ENCODE data around the gene TCAP.
"Not testable (repeated sequence)": the region's sequence is repeated elsewhere in the genome, so short reads cannot be mapped to it uniquely, and the experiment has no call there.

TCAP gene

GRCh38 chr17:39706921-39707337 lies 41.8 kb downstream of the TCAP start:
- TF ChIP-seq EZH2phosphoT487 (IDR thresholded peaks at IDR 0.05; ENCODE audit: low read depth) (no peak), CTCF (IDR thresholded peaks at IDR 0.05; ENCODE audit: low read depth, low read length) (no peak)
- Histone ChIP-seq H3K79me2 (ENCODE audit: low read length) (no peaks in the 10 kb centered on the region), H3K36me3 (replicated peaks; ENCODE audit: low read depth, low read length) (no peaks in the 10 kb centered on the region), H3K4me1 (ENCODE audit: low read length) (peaks cover 9% of the 10 kb centered on the region), H3K9me3 (ENCODE audit: insufficient read depth, low read length) (no peaks in the 10 kb centered on the region), H3K9ac (ENCODE audit: low read length) (no peak overlapping the region), H4K20me1 (ENCODE audit: insufficient read depth, low read length) (no peaks in the 10 kb centered on the region), H2AFZ (ENCODE audit: low read depth, low read length) (no peak overlapping the region), H3K27ac (ENCODE audit: low read length) (no peak overlapping the region), H3K4me2 (ENCODE audit: low read length) (no peak overlapping the region), H3K27me3 (ENCODE audit: low read depth, low read length) (no peaks in the 10 kb centered on the region), H3K4me3 (ENCODE audit: low read length) (no peak overlapping the region)

- Histone ChIP-seq H3K4me2 (ENCODE audit: low read length) (no peak overlapping the region), H3K79me2 (ENCODE audit: low read length) (no peaks in the 10 kb centered on the region), H2AFZ (ENCODE audit: low read depth, low read length) (no peak overlapping the region), H3K27me3 (ENCODE audit: low read depth, low read length) (no peaks in the 10 kb centered on the region), H3K36me3 (replicated peaks; ENCODE audit: low read depth, low read length) (no peaks in the 10 kb centered on the region), H3K9ac (ENCODE audit: low read length) (no peak overlapping the region), H3K4me1 (ENCODE audit: low read length) (no peaks in the 10 kb centered on the region), H3K9me3 (ENCODE audit: insufficient read depth, low read length) (no peaks in the 10 kb centered on the region), H3K27ac (ENCODE audit: low read length) (no peak overlapping the region), H3K4me3 (ENCODE audit: low read length) (no peak overlapping the region), H4K20me1 (ENCODE audit: insufficient read depth, low read length) (no peaks in the 10 kb centered on the region)
- TF ChIP-seq CTCF (IDR thresholded peaks at IDR 0.05; ENCODE audit: low read depth, low read length) (no peak), EZH2phosphoT487 (IDR thresholded peaks at IDR 0.05; ENCODE audit: low read depth) (no peak)
These were observed 44.3 kb downstream of the TCAP start for GRCh38 chr17:39709319-39709997.

GRCh38 chr17:39709998-39710964 lies 45.1 kb downstream of the TCAP start:
- no peak for TF ChIP-seq EZH2phosphoT487 (IDR thresholded peaks at IDR 0.05; ENCODE audit: low read depth)
- no peak for TF ChIP-seq CTCF (IDR thresholded peaks at IDR 0.05; ENCODE audit: low read depth, low read length)
- H3K27ac ChIP-seq (ENCODE audit: low read length), result no peak overlapping the region
- no peaks in the 10 kb centered on the region for H3K9me3 ChIP-seq (ENCODE audit: insufficient read depth, low read length)
- no peaks in the 10 kb centered on the region for H3K79me2 ChIP-seq (ENCODE audit: low read length)
- no peaks in the 10 kb centered on the region for H3K36me3 ChIP-seq (replicated peaks; ENCODE audit: low read depth, low read length)
- H3K9ac ChIP-seq (ENCODE audit: low read length), result no peak overlapping the region
- H4K20me1 ChIP-seq (ENCODE audit: insufficient read depth, low read length), result no peaks in the 10 kb centered on the region
- no peaks in the 10 kb centered on the region for H3K27me3 ChIP-seq (ENCODE audit: low read depth, low read length)
- H3K4me2 ChIP-seq (ENCODE audit: low read length), result no peak overlapping the region
- no peaks in the 10 kb centered on the region for H3K4me1 ChIP-seq (ENCODE audit: low read length)
- H3K4me3 ChIP-seq (ENCODE audit: low read length), result no peak overlapping the region
- H2AFZ ChIP-seq (ENCODE audit: low read depth, low read length), result no peak overlapping the region

- not testable (repeated sequence) for H3K9ac ChIP-seq (ENCODE audit: low read length); H3K36me3 ChIP-seq (replicated peaks; ENCODE audit: low read depth, low read length); H3K27ac ChIP-seq (ENCODE audit: low read length); H3K9me3 ChIP-seq (ENCODE audit: insufficient read depth, low read length); H3K4me2 ChIP-seq (ENCODE audit: low read length); H3K4me1 ChIP-seq (ENCODE audit: low read length); H4K20me1 ChIP-seq (ENCODE audit: insufficient read depth, low read length); H3K79me2 ChIP-seq (ENCODE audit: low read length); H2AFZ ChIP-seq (ENCODE audit: low read depth, low read length); H3K4me3 ChIP-seq (ENCODE audit: low read length); H3K27me3 ChIP-seq (ENCODE audit: low read depth, low read length)
These were observed 45.9 kb downstream of the TCAP start for GRCh38 chr17:39711071-39711470.

Data from OCI-LY3 (cell line).